Measurements from ENCODE around the gene NR6A1. TPM values are rescaled to one million over a fixed set of nuclear protein-coding genes. Genes with fewer than 3 reads are reported as not detected.
A peak's percentile ranks its signal among the peaks of the same experiment; 100 is the strongest.

The NR6A1 gene
- polyA plus RNA-seq, 2 of the 4 experiments (the other 2 are of a cell fraction): 1.7 to 3.3 TPM

GRCh38 chr9:124491049-124491975 lies 279.8 kb downstream of the NR6A1 start:
- no peak overlapping the region for H3K4me3 ChIP-seq
- no peak for FAIRE-seq
- DNase-seq (ENCODE audit: low read depth in 1 of 2, low spot score in 1 of 2): no peak
- no peak overlapping the region for H3K27ac ChIP-seq
- CTCF ChIA-PET: interaction anchor here (0.5 to 0.9 kb wide), 2 partner anchors 46 to 72 kb away, joined by 3 to 4 read pairs; no protein-coding TSS in a partner anchor
- POLR2A ChIA-PET: no interaction called here
- H3K9me3 ChIP-seq: no peaks in the 10 kb centered on the region
- H3K4me1 ChIP-seq: no peaks in the 10 kb centered on the region
- H3K4me2 ChIP-seq: no peak overlapping the region
- TF ChIP-seq BHLHE40 (IDR thresholded peaks at IDR 0.05; ENCODE audit: low read depth, low read length) (no peak), POLR2A (IDR thresholded peaks at IDR 0.05; ENCODE audit: low read length) (no peak), JUN (IDR thresholded peaks at IDR 0.05) (no peak), MYC (IDR thresholded peaks at IDR 0.05; ENCODE audit: borderline replicate concordance, low read length) (no peak), ZC3H11A (IDR thresholded peaks at IDR 0.05) (no peak), E2F6 (IDR thresholded peaks at IDR 0.05; ENCODE audit: borderline replicate concordance, low read depth) (no peak), FOXS1 (CRISPR knock-in tag; IDR thresholded peaks at IDR 0.05) (no peak), EHMT2 (IDR thresholded peaks at IDR 0.05; ENCODE audit: low read depth) (no peak), HEYL (CRISPR knock-in tag; IDR thresholded peaks at IDR 0.05) (no peak), KDM5A (IDR thresholded peaks at IDR 0.05) (no peak), CTCF (IDR thresholded peaks at IDR 0.05) (no peak), RNF2 (IDR thresholded peaks at IDR 0.05; ENCODE audit: borderline replicate concordance, low read depth) (no peak), EP300 (IDR thresholded peaks at IDR 0.05) (no peak), PHF8 (IDR thresholded peaks at IDR 0.05; ENCODE audit: borderline replicate concordance, low read depth) (no peak), ELK1 (IDR thresholded peaks at IDR 0.05; ENCODE audit: low read depth, low read length) (no peak), HMGXB4 (CRISPR knock-in tag; IDR thresholded peaks at IDR 0.05; ENCODE audit: borderline replicate concordance) (no peak), RAD21 (conservative IDR thresholded peaks at IDR 0.05 in 1 of 2, IDR thresholded peaks at IDR 0.05 in 1 of 2) (no peak), RARB (CRISPR knock-in tag; IDR thresholded peaks at IDR 0.05) (no peak), NFE2L2 (conservative IDR thresholded peaks at IDR 0.05; ENCODE audit: low read length) (no peak), RCOR1 (IDR thresholded peaks at IDR 0.05; ENCODE audit: low read depth, low read length) (no peak)
- WGBS (ENCODE audit: missing lambda C conversion rate): 75% methylated on average over 25 of the region's 32 CpGs
- no peak for ATAC-seq

- no peak overlapping the region for H3K4me3 ChIP-seq
- 49% methylated on average over 2 of the region's 2 CpGs for WGBS (ENCODE audit: missing lambda C conversion rate)
- no peak overlapping the region for H3K4me2 ChIP-seq
- no peaks in the 10 kb centered on the region for H3K9me3 ChIP-seq
- FAIRE-seq: no peak
- H3K27ac ChIP-seq: no peak overlapping the region
- TF ChIP-seq ZFP36 (IDR thresholded peaks at IDR 0.05; ENCODE audit: borderline replicate concordance, partially characterized antibody): peak; percentile 25
- TF ChIP-seq NR3C1 (IDR thresholded peaks at IDR 0.05): no peak
- TF ChIP-seq NPAS2 (CRISPR knock-in tag; IDR thresholded peaks at IDR 0.05; ENCODE audit: borderline replicate concordance): no peak
- ChIA-PET CTCF (interaction anchor here (0.6 kb wide), 1 partner anchor 102 kb away, joined by 3 read pairs; no protein-coding TSS in a partner anchor), POLR2A (no interaction called here)
- H3K4me1 ChIP-seq: no peaks in the 10 kb centered on the region
- no peak for ATAC-seq
- no peak for DNase-seq (ENCODE audit: low read depth in 1 of 2, low spot score in 1 of 2)
These were observed 281.1 kb downstream of the NR6A1 start for GRCh38 chr9:124490004-124490403.

All from A549 (cell line).